ENCODE data around the gene SERPIND1.
"Not testable (repeated sequence)": the region's sequence is repeated elsewhere in the genome, so short reads cannot be mapped to it uniquely, and the experiment has no call there.

The SERPIND1 gene

DNA sequence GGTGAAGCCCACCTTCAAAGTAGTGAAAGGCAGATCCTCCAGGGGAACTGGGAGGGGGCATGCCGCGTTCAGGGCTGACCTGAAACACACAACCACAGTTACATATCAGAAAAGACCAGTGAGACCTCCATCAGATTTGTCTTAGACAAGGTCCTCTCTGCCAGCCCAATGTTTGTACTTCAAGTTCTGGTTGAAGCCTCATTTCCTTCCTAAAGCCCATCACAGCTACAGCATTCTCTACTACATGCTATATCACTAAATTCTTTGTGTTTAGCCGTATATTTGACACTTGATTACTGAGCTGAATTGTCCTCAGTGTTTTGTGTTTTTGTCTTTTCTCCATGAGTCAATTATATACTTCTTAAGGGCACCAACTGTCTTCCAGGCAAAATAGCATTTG is 44.6 kb downstream of the SERPIND1 start:
- no peak for FAIRE-seq

GRCh38 chr22:20819471-20819870 is 45.6 kb downstream of the SERPIND1 start:
- FAIRE-seq, result no peak

- FAIRE-seq, result not testable (repeated sequence)
These were observed 47.9 kb downstream of the SERPIND1 start for GRCh38 chr22:20821717-20822239.

GRCh38 chr22:20822240-20822639 is 48.3 kb downstream of the SERPIND1 start:
- FAIRE-seq, result no peak

DNA sequence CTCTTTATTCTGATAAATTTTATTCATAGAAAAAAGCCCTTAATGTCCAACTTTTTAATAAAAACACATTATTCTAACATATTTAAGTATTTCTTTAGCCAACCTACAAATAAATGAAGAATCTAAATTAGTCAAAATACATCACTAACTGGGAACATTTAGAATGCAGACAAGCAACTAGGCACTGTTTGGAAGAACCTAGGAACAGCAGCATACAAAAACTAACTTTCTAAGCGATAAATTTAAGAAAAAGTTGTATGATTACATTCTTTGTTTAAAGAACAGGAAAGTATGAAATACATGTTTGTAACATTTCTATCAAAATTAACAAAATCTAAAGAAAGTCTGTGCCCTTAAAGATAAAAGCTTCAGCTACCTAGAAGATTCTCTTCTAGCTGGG is 49.4 kb downstream of the SERPIND1 start:
- no peak for FAIRE-seq

DNA sequence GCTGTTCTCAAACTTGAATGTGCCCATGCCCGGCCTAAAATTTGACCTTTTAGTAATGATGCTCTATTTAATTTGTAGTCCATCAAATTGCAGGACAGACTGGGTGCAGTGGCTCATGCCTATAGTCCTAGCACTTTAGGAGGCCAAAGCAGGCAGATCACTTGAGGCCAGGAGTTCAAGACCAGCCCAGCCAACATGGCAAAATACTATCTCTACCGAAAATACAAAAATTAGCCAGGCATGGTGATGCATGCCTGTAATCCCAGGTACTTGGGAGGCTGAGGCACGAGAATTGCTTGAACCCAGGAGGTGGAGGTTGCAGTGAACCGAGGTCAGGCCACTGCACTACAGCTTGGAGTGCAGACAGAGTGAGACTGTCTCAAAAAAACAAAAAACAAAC is 51.3 kb downstream of the SERPIND1 start:
- FAIRE-seq, result not testable (repeated sequence)

GRCh38 chr22:20825624-20826023 is 51.7 kb downstream of the SERPIND1 start:
- no peak for FAIRE-seq

- FAIRE-seq, result not testable (repeated sequence)
These were observed 52.6 kb downstream of the SERPIND1 start for GRCh38 chr22:20826373-20827152.

DNA sequence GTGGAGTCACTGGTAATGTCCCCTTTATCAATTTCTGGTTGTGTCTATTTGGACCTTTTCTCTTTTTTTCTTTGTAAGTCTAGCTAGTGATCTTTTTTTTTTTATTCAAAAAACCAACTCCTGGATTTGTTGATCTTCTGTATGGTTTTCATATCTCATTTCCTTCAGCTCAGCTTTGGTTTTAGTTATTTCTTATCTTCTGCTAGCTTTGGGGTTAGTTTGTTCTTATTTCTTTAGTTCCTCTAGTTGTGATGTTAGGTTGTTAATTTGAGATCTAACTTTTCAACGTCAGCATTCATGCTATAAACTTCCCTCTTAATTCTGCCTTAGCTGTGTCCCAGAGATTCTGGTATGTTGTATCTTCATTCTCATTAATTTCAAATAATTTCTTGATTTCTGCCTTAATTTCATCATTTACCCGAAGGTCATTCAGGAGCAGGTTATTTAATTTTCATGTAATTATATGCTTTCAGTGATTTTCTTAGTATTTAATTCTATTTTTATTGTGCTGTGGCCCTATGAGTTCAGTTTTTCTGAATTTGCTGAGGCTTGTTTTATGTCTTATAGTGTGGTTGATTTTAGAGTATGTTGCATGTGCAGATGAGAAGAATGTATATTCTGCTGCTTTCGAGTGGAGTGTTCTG is 55.7 kb downstream of the SERPIND1 start:
- FAIRE-seq, result no peak

DNA sequence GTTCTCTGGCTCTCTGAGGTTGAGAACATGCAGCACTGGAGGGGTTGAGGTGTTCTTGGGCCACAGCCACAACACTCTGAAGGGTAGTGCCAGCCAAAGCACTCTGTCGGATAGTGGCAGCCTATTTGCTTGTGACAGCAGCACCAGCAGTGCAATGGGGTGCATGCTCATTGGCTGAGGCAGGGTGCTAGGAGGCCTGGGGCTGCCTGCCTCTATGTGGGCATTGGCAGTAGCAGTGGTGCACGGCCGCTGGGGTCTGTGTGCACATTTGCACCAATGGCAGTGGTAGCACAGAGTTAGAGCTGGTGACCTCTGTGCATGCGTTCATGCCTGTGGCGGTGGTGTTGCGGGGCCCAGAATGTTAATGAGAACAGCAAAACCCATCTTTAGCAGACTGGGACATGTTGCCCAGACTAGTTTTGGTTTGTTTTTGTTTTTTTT is 59.3 kb downstream of the SERPIND1 start:
- FAIRE-seq, result no peak

DNA sequence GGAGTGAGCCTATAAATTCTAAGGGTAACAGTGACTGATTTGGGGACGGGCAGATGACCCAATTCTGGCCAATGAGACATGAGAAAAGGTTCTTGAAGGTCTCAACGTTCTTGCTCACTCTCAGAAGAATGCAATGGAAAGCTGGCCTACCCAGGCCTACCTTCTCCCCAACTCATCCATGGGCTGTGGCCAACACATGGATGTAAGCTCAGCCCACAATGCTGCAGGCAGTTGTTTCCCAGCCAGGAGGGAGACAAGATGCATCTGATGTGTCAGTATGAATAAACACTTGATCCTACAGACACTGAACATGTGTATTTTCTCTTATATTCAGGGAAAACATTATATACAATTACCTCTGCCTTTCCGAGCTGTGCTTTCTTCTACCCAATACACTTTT is 60.3 kb downstream of the SERPIND1 start:
- no peak for FAIRE-seq

- no peak for FAIRE-seq
These were observed 60.8 kb downstream of the SERPIND1 start for GRCh38 chr22:20834725-20835124.
